HG03378 (cell line): ENCODE data around the gene CSMD2.

Experiments
- ATAC-seq: cut with Tn5 transposase; IDR thresholded peaks from one replicate; pipeline ENCODE4 v1.9.1; 2021; ENCODE audit warnings: mild to moderate bottlenecking, moderate library complexity; ENCODE audit not compliant: unreplicated experiment

CSMD2 gene

DNA sequence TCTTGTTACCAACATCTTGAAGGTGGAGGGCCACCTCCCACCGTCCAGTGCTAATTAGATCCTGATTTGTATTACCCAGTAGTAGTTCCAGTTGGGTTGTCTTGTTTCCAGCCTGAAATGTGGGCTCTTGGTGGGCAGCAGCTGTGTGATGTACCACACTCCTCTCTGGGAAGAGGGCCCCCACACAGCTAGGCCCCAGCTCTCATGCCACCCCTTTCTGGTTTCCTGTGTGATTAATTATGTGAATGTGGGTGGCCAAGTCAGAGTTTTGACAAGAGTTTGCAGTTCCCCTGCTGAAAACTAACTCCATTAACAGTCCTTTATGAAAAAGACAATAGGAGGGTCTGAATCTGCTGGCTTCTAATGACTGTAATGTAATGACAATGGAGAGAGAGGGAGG is 297.3 kb downstream of the CSMD2 start:
- ATAC-seq: no peak

DNA sequence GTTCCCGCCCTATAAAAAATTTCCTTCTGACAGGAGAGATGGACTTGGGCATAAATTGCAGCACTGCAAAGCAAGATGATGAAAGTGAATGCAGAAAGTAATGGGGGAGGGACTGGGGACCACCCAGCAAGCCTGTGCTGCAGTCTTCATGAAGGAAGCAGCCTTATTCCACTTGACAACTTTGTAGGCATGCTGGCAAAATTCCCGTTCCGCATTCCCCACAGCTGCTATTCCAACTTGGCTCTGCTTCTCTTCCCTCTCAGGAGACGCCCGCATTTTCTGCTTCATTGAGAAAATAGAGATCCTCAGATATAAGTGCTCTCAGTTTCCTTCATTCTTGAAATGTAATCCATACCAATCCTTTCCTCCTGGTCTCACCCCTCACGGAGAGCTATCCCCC is 298.7 kb downstream of the CSMD2 start:
- no peak for ATAC-seq

DNA sequence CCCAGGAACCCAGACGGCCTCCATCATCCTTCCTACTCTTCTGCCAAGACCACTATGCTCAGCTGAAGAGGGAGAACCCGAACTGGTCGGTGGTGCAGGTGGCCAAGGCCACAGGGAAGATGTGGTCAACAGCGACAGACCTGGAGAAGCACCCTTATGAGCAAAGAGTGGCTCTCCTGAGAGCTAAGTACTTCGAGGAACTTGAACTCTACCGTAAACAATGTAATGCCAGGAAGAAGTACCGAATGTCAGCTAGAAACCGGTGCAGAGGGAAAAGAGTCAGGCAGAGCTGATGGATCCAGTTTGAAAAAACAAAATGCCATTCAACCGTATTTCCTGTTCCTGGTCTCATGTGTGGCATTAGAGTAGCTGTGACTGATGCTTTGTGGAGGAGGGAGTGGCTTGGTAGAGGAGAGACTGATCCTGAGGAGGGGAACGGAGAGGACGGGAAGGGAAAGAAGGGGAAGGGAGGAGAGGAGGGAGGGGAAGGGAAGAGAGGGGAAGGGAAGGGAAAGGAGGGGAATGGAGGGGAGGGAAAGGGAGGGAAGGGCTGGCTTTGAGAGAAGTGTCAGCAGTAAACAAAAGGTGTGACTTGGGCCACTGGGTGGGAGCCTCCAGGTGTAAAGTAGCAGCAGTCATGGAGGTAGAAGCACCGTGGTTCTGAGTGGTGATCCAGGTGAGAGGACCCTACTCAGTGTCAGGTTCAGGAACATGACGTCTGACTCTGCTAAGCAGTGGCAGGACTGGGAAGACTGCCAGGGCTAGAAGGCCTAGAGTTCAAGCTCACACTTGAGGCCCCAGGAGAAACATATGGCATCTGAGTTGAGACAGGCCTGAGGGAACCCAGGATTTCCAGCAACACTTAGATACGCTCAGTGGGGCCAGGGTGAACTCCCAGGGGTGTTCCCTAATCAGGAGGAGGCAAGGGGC is 300.3 kb downstream of the CSMD2 start:
- no peak for ATAC-seq

DNA sequence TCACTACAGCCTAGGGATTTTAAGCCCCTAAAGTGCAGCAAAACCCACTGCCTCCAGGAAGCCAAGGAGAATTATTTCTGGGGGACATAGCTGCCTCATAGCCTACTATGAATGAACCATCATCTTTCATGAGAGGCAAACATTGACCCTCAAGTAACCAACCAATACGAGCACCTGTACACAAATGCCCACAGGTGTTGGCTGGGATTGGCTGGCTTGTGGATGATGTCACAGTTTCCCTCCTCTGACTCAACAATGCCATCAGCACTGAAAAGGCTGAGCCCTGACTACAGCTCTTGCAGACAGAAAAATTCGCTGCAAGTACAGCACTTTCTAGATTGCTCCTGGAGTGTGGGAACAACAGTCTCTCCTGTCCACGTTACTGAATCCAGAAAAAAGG is 301.3 kb downstream of the CSMD2 start, which contains the start of gene HMGB4:
HMGB4 (plus strand) TSS at position 301 of the 400 bp plus-strand sequence. CDS start 113 bp downstream, outside the sequence.
- ATAC-seq: no peak

DNA sequence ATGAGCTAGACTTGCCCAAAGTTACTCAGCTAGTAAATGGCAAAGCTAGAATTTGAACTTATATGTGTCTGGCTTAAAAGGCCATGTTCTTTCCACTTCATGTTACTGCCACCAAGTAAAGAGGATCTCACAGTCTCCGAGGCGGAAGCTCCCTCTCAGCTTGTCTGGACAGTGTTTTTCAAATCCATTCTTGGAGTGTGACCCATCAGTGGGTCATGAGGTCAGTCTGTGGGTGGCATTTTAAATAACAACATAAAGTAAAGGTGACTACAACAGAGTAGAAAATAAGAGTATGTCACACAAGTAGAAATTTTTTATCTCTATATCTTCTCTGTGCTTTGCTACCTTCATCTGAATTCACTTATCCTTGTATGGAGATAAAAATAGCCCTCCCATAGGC is 304.4 kb downstream of the CSMD2 start:
- ATAC-seq: no peak

DNA sequence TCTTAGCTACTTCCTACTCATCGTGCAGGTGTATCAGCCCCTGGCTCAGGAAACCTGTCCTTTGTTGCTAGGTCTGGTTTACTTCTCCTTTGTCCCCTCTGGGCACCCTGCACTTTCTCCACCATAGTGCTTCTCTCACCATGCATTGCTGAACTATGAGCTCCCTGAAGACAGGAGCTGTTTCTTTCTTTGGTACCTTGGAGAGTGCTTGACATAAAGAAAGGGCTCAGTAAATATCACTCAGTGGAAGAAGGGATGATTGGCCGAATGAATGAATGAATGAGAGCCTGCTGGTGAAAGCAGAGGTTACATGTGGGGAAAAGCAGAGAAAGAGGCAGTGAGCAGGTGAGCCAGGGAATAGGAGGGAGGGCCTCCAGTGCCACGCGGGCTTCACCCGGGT is 310.9 kb downstream of the CSMD2 start:
- no peak for ATAC-seq

DNA sequence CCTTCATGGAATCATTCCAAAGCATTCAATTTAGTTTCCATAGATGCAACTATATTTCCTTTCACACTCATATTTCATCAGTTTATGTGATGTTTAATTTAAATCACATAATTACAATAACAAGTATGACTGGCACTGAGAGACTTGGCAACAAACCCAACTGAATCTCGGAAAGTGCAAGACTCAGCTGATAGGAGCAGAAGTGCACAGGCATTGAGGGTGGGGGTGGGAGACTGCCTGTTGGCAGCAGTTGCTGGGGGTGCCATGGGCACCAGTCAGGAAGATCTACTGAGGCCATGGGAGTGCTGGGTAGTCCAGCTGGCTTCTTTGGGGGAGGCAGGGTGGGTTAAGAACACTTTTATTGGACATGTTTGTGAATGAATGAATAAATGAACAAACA is 311.6 kb downstream of the CSMD2 start:
- ATAC-seq: no peak

DNA sequence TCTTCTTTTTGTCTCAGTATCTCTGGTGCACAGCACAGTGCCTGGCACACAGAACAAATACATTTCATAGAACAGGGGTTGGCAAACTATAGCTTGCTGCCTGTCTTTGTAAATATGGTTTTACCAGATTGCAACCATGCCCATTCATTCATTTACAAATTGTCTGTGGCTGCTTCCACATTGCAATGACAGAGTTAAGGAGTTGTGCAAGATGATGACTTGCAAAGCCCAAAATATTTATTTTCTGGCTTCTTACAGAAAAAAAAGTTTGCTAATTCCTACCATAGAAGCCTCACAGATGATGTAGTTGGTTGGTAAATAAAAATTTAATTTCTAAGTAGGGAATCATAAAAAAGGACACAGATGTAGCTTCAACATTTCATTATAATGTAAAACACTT is 312.3 kb downstream of the CSMD2 start:
- no peak for ATAC-seq

DNA sequence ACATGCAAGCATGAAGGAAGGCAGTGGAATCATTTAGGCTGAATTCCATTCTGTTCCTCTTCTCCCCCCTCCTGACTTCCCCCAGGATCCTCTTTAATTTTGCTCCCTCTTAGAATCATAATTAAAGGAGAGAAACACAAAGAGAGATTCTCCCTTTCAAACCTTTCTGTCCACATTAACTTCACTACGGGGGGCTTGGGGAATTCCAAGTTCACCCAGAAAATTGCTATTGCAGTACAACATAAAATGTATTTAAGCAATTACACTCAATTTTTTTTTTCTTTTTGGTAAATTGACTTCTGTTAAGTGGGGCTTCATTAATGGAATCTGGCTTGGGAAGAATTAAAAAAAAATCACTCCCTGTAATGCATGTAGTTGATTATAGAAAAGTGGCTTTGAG is 314.5 kb downstream of the CSMD2 start:
- ATAC-seq: no peak

DNA sequence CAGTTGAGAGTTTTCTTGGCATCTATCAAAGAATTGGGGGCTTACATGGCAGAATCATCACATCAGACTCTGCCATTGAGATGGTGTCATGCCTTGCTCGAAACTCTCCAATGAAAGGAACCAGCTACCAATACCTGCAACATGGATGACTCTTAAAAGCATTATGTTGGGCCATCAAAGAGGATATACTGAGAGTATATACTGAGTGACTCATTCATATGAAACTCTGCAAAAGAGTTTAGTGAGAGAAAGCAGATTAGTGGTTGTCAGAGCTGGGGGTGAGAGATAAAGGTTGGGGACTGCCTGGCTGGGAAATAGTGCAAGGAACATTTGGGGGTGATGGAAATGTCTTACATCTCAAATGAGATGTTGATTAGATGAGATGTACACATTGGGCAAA is 315.8 kb downstream of the CSMD2 start:
- ATAC-seq: no peak

DNA sequence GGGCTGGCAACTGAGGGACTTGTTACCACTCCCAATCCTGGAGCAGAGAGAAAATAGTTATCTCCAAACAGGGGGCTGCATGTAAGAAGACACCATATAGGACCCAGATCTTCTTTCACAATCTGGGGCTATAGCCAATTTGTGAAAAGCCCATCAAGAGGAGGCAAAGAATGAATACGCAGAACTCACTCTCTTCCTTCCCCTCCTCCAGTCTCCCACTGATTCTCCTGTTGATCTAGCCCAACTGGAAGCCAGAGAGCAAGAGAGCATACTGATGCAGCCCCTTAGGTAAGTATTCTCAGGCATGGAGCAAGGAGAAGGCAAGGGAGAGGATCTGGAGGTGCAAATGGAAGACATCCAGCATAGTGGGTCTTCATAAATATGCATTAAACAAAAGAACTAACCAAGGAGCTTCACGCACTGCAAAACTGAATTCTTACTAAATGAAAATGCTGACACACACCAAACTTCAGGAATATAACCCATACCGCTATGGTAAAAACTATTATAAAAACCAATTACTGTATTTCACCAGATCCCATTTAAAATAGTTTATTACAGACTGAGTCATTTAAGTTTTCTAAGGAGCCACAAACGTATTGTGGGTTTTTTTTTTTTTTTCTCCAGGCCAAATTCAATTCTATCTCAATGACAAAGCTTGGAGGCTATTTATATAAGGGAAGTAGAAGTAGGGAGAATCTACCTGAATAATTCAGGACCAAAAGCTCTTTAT is 316.7 kb downstream of the CSMD2 start:
- ATAC-seq: no peak

DNA sequence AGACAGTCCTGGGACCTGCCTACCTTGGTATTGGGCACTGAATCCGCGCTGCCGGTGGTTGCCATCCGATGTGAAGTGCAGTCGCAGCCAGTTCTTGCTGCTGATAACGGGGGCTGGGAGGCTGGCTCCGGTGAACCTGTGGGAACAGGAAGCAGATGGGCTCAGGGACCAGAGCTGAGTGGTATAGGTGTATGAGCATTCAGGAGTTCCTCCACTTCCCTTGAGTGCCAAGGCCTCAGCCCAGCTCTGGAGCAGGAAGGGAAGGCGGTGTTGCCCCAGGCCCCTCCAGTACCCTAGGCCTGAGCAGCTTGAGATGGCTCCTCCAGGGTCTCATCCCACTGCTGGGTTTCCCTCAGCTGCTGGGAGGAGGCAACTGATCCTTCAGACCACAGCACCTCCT is 318.2 kb downstream of the CSMD2 start:
- ATAC-seq: no peak

DNA sequence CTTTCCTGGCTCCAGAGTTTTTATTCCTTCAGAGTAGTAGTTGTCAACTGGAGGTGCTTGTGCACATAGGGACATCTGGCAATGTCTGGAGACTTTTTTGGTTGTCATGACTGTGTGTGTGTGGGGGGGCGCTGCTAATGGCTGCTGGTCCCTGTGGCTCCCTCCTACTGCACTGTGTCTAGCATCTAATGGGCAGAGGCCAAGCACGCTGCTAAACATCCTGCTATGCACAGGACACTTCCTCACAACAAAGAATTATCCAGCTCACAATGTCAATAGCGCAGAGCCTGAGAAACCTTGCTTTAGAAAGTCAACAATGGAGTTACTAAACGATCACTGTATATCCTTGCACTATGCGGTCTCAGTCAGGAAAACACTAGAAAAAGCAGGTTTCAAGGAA is 320.9 kb downstream of the CSMD2 start:
- ATAC-seq: no peak

DNA sequence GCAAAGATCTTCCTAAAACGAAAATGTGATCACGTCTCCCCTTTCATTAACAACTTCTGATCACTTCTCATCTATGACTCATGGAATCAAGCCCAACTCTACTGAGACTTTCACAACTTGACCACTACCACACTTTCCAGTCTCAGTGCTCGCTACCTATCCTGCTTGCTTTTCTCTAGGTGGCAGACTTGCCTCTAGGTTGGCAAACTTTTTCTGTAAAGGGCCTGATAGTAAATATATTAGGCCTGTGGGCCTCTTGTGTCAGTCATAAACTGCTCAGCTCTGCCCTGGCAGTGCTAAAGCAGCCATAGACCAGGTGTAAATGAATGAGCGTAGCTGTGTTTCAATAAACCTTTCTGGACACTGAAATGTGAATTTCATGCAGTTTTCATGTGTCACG is 322.7 kb downstream of the CSMD2 start:
- no peak for ATAC-seq

DNA sequence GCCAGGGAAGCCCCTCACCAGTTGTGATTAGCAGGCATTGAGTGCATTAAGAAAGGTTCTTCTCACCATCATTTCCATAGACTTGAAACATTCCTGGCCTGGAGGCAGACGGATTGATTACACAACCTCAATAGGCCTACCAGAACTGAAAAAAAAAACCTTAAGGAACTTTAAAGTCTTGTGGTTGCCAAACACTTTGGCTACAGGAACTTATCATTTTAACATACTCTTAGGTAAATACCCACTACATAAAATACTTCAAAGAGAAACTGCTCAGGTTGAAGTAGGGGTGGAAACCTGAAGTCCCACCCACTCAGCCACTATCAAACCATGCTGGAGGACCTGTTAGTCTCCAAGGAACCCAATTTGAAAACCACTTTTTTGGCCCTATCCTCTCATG is 323.5 kb downstream of the CSMD2 start:
- ATAC-seq: no peak

DNA sequence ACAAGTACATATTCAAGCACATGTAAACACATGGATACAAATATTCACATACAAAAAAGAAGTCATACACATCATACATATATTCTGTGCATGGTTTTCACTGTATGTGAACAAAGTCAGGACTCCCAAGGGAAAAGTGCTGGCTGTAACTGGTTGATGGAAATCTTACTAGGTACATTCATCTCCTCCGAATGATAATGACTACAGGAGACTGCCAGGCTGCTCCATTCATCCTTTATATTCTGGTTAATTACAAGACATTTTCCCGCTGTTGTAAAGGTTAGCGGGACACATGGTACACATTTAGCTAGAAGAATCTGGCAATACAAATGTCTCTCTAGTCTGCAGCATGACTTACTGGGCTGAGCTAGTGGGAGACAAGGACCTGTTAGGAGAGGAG is 327.4 kb downstream of the CSMD2 start:
- ATAC-seq: no peak

DNA sequence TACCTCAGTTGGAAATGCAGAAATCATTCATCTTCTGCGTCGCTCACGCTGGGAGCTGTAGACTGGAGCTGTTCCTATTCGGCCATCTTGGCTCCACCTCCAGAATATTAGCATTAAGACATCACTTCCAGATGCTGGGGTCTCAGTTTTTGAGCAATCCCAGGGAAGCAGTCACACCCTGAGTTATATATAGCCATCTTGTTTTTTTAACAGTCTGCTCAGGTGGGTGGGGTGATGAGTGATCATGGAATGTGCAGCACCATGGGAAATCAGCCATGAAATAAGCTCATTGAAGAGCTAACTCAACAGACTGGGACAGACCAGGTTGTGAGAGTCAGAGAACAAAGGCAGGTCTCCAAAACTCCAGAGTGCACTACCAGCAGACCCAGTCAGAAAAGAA is 328.1 kb downstream of the CSMD2 start:
- no peak for ATAC-seq

DNA sequence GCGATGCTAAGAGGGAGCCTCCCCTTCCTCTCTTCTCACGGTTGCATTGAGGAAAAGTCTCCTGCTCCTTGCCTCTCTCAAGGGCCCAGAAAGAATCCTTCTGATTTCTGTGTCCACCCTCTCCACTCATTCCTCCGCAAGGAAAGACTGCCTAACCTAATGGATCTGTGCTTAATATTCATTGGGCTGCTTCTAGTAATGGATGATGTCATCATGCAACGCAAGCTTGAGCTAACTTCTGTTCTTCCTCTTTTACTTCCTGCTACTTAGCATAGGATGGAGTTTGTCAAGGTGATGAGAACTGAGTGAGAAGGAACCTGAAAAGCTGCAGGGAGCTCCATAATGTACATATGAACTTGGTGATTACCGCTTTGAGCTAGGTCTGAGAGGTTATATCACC is 336.4 kb downstream of the CSMD2 start:
- ATAC-seq: no peak

DNA sequence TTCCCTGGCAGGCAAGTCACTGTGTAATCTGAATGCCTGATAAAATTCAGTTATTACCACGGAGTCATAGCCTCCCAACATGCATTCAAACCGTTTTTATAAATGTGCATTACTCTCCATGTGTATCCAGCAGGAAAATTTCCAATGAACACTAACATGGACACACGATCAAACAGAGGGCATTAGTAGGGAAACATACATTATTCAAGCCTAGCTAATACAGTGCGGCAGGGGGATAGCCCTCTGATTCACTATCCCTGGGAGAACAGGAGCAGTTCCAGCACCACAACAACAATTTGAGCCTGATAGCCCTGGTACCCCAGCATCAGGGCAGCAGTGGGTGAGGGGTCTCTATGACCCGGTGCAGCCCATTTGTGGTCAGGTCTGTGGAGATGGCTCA is 337.0 kb downstream of the CSMD2 start:
- no peak for ATAC-seq

DNA sequence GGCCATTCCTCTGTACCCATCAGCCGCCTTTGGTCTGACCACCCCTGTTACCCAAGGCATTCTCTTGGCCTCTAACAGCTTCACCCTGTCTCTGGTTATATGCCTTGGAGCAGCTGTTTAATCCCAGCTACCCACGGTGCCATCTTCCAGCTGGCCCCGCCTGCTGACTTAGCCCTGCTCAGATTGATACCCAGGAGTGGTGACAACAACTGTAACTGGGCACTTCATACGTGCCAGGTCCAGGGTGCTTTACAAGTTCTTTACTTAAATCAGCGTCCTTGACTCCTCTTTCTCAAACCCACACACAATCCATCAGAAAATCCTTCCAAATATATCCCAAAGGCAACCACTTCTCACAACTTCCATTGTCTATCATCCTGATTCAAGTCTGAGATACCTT is 338.3 kb downstream of the CSMD2 start:
- no peak for ATAC-seq

DNA sequence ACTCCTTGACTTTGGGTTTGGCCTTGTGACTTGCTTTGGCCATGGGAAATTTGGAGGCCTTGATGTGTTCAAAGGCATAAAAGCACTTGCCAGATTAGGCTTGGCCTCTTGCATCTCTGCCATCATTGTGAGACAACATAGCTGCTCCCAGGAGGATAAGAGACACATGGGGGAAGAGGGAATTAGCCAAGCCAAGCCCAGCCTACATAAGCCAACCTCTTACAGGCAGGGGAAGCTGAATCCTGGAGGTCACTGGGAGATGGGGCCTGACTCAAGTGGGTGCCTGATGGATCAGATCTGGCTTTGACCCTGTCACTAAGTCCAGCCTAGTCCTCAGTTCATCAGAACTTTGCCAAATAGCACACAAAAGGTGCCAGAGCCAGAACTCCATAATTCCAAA is 338.7 kb downstream of the CSMD2 start:
- ATAC-seq: no peak

DNA sequence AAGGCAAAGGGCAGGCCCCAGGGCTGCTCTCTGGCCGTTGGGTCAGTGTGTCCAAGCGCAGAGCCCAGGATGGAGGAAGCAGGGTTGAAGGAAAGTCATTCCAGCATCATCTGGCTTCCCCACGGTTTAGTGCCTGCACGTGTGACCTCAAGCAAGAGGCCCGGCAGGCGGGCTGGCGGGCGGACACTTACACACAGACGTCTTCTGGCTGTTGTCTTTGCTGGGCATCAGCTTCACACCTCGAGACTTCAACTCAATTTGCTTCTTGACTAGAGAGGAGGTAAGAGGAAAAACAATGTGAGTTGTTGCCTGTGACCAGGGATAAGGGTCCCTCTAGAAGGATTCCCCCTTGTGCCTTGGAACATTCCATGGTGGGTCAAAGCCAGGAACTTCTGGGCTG is 339.5 kb downstream of the CSMD2 start:
- no peak for ATAC-seq
